Measurements from ENCODE around the gene KIF16B.

- TF ChIP-seq CTCF (IDR thresholded peaks at IDR 0.05; ENCODE audit: borderline replicate concordance, extremely low read depth, low read length, poor library complexity, severe bottlenecking) (no peak), EZH2 (IDR thresholded peaks at IDR 0.05; ENCODE audit: borderline replicate concordance, low read depth, low read length, severe bottlenecking) (no peak)
Observed at GRCh38 chr20:16387666-16388065, 185.6 kb downstream of the KIF16B start.

All from DND-41 (cell line).